ENCODE data around the gene ABCB8.
A peak's percentile ranks its signal among the peaks of the same experiment; 100 is the strongest.
"Not testable (repeated sequence)": the region's sequence is repeated elsewhere in the genome, so short reads cannot be mapped to it uniquely, and the experiment has no call there.

Gene ABCB8

GRCh38 chr7:150998341-150998740, 29.9 kb upstream of the ABCB8 start:
- DNase-seq: no peak

DNA sequence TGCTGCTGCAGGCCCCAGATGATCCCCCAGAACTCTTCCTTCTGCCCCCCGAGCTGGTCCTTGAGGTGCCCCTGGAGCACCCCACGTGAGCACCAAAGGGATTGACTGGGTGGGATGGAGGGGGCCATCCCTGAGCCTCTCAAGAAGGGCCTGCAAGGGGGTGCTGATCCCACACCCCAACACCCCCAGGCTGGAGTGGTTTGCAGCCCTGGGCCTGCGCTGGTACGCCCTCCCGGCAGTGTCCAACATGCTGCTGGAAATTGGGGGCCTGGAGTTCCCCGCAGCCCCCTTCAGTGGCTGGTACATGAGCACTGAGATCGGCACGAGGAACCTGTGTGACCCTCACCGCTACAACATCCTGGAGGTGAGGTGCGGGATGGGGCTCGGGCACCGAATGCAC, 29.2 kb upstream of the ABCB8 start:
- DNase-seq: no peak

DNA sequence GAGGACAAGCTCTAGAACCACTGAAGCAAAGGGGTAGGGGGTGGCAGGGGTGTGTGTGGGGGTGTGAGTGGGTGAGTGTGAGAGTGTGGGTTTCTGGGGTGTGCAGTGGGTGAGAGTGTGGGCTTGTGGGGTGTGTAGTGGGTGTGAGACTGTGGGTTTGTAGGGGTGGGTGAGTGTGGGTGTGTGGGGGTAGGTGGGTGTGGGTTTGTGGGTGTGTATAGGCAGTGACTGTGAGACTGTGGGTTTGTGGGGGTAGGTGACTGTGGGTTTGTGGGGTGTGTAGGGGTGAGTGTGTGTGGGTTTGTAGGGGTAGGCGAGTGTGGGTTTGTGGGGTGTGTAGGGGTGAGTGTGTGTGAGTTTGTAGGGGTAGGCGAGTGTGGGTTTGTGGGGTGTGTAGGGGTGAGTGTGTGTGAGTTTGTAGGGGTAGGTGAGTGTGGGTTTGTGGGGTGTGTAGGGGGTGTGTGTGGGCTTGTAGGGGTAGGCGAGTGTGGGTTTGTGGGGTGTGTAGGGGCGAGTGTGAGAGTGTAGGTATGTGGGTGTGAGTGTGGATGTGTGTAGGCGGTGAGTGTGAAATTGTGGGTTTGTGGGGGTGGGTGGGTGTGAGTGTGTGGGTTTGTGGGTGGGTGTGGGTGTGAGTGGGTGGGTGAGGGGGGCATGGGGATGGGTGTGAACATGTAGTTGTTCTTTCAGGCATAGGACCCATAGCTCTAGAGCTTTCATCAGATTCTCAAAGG, 28.6 kb upstream of the ABCB8 start:
- DNase-seq: no peak

DNA sequence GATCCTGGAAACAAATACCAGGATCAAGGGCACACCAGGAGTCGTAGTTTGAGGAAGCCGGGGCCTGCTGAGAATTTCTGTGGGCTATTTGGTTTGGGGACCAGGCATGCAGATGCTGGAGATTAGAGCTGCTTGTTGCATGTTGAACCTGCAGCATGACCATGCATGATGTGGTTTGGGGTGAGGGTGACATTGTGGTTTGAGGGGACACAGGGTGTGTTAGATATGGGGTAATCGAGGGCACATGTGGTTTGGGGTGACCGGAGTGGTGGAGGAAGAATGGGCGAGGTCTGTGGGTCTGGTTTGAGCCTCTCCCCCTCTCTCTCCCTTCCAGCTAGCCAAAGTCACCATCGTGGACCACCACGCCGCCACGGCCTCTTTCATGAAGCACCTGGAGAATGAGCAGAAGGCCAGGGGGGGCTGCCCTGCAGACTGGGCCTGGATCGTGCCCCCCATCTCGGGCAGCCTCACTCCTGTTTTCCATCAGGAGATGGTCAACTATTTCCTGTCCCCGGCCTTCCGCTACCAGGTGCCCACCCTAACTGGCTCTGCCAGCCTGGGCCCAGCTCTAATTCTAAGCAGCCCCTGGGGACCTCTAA, 27.3 kb upstream of the ABCB8 start:
- DNase-seq: no peak

- DNase-seq: no peak
These were observed 26.7 kb upstream of the ABCB8 start for GRCh38 chr7:151001546-151001945.

DNA sequence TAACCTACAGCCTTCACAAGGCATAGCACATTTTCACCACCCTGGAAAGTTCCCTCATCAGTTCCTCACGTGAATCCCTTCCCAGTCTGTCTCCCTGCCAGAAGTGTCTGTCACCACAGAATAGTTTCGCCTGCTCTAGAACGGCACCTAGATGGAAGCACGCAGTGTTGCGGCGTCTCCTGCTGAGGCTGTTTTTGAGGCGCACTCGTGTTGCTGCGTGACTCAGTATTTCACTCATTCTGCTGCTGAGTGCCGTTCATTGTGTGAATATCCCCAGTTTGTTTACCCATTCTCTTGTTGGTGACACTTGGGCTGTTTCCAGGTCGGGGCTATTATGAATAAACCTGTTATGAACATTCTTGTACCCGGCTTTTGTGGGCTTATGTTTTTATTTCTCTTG, 24.7 kb upstream of the ABCB8 start:
- DNase-seq: no peak

DNA sequence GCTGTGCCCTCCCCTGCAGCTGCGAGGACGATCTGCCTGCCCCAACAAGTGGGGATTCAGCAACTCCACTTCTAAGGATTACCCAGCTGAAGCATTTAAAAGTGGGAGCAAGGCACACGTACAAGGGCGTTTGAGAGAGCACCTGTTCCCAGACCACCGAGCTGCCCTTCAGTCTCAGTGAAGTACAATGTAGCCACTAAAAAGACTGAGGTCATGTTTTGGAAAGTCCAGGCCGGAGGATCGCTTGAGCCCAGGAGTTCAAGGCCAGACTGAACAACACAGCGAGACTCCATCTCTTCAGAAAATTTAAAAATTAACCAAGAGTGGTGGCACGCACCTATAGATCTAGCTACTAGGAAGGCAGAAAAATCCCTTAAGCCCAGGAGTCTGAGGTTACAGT, 22.7 kb upstream of the ABCB8 start:
- no peak for DNase-seq

GRCh38 chr7:151006590-151007300, 21.5 kb upstream of the ABCB8 start:
- no peak for DNase-seq

DNA sequence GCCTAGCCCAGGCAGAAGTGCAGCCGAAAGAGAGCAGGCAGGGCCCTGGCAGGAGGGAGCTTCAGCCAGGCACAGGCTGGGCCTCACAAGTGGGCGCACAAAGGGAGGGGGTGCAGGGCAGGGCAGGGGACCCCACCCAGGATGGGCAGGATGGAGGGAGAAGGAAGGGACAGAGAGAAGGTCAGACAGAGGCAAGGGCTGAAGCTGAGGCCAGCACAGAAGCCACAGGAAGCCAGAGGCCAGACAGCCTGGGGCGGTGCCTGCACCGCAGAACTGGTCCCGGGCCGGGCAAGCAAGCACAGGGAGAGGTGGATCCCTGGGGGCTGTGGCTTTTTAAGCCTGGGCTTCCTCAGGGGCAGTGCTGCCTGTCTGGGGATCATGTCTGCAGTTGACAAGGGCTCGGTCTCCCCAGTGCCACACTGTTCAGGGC, 20.8 kb upstream of the ABCB8 start:
- DNase-seq: no peak

- no peak for DNase-seq
These were observed 20.1 kb upstream of the ABCB8 start for GRCh38 chr7:151008143-151008510.

GRCh38 chr7:151008511-151009323, 19.5 kb upstream of the ABCB8 start:
- DNase-seq: peak; percentile 86

DNA sequence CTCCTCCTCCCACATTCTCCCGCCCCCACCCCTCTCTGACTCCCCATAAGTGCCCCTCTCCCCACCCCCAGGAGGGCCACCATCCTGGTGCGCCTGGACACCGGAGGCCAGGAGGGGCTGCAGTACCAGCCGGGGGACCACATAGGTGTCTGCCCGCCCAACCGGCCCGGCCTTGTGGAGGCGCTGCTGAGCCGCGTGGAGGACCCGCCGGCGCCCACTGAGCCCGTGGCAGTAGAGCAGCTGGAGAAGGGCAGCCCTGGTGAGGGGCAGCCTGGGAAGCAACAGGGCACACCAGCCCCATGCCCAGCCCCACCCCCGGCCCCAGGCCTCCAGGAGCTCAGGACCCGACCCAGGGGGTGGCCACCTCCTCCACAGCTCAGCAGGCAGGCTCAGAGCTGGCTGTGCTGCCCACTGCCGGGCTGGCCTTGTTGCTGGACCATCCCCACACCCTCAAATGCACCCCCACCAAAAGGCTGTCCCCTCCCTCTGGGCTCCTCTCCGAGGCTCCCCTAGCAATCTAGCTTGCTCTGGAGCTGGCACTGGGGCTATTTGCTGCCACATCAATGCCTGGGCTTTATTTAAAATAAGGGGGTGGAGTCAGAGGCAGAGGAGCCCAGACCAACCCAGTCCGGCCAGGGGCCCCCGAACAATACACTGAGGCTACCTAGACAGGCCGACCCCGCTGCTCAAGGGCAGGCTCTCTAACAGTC, 18.8 kb upstream of the ABCB8 start:
- DNase-seq: no peak

DNA sequence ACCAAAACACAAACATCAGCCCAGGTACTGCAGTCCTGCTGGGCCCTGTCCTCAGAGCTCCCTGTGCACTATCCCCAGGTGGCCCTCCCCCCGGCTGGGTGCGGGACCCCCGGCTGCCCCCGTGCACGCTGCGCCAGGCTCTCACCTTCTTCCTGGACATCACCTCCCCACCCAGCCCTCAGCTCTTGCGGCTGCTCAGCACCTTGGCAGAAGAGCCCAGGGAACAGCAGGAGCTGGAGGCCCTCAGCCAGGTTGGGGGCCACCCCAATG, 18.3 kb upstream of the ABCB8 start:
- no peak for DNase-seq

- DNase-seq: peak; percentile 43
These were observed 17.7 kb upstream of the ABCB8 start for GRCh38 chr7:151010307-151011096.

GRCh38 chr7:151011097-151011409, 17.2 kb upstream of the ABCB8 start:
- no peak for DNase-seq

GRCh38 chr7:151011616-151012015, 16.6 kb upstream of the ABCB8 start:
- not testable (repeated sequence) for DNase-seq

DNA sequence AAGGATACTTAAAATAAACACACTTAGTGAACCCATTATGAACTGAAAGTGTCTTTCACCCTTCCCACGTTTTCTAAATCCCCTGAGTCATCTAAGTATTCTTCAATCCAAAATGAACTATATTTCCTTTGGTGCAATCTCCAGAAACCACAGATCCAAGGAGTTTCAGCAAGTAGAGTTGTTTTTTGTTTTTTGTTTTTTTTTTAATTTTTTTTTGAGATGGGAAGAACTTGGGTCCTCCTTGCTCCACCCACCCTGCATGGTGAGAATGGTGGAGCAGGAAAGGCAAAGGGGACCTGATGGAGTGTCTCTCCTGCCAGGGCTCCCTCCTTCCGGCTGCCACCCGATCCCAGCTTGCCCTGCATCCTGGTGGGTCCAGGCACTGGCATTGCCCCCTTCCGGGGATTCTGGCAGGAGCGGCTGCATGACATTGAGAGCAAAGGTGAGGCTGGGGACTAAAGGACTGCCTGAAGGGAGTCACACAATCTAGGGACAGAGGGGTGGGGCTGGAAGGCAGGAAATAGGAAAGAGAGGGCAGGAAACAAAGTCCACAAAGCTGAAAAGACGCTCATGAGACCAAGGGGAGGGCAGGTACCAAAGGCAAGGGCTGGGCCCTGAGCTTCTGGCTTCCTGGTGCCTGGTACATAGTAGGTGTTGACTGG, 16.1 kb upstream of the ABCB8 start:
- DNase-seq: no peak

- DNase-seq: no peak
These were observed 15.3 kb upstream of the ABCB8 start for GRCh38 chr7:151012911-151013347.

DNA sequence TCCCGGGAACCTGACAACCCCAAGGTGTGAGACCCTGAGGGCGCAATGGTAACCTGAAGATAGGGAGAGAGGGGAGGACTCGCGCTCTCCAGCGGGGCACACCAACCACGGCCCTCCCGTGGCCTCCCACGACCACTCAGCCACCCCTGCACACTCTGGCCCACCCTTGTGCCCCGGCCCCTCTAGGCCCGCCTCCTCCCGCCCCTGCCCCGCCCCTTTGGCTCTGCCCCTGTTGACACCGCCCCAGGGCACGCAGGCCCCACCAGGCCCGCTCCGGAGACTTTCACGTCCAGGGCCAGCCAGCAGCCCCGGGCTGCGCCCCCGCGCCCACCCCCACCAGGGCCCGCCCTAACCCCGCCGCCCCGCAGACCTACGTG, 14.9 kb upstream of the ABCB8 start:
- no peak for DNase-seq

- peak; percentile 94 for DNase-seq
These were observed 14.3 kb upstream of the ABCB8 start for GRCh38 chr7:151013733-151014497.

DNA sequence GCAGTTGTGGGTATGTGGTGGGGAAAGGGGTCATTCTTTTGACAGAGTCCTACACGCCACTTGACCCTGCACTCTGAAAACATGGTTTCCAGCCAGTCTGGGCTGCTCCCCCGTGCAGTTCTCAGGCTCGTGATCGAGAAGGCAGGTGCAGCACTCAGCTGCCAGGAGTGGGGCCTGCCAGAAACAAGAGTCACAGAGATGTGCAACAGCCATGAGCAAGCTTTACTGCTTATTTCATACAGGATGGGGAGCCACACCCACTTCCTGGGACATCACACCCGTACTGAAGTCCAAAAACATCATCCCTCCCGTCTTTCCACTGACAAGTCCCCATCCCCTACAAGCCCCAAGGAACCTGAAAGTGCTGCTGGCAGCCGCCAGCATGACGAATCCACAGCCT, 13.3 kb upstream of the ABCB8 start:
- no peak for DNase-seq
